ENCODE data around the gene CTIF.

CTIF gene

DNA sequence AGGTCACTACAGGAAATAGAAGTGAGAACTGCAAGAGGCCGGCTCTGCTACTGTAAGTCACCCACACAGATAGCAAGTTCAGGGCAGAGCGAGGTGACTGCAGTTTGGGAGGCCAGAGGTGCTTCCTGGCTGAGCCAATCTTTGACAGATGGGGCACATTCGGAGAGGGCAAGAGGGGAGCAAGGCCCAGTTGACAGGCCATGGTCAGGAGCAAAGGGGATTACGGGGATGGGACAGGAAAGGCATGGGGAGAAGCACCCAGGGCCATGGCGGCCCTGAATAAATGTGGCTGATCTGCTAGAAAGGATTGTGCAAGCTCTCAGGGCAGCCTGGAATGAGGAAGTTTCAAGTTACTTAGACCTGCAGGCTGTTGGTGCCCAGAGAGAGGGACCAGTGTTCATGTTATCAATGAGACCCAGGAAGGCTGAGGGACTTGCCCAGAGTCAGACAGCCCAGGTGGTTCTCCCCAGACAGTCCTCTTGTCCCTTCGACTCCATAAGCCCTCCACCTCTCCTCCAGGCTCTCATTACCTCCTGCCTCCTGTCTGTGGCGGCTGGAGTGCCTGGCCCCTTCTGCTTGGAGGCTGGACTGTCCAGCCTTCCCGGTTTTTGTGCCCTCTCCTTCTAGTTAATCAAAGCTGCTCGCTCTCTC is 123.3 kb downstream of the CTIF start:
- Histone ChIP-seq H2AFZ (ENCODE audit: low read depth, low read length) (no peak overlapping the region), H3K36me3 (replicated peaks; ENCODE audit: low read depth, low read length) (peaks cover 13% of the 10 kb centered on the region), H3K4me2 (ENCODE audit: low read length) (no peak overlapping the region), H3K9me3 (ENCODE audit: insufficient read depth, low read length) (0 out of 2 replicates have a peak, but pooled peaks cover 5% of the 10 kb centered on the region), H3K4me1 (ENCODE audit: low read length) (peaks cover 2% of the 10 kb centered on the region), H3K4me3 (ENCODE audit: low read length) (no peak overlapping the region), H3K9ac (ENCODE audit: low read length) (no peak overlapping the region), H4K20me1 (ENCODE audit: insufficient read depth, low read length) (peaks cover 27% of the 10 kb centered on the region), H3K79me2 (ENCODE audit: low read length) (no peaks in the 10 kb centered on the region), H3K27ac (ENCODE audit: low read length) (no peak overlapping the region), H3K27me3 (ENCODE audit: low read depth, low read length) (no peaks in the 10 kb centered on the region)
- TF ChIP-seq, protein P1, sequence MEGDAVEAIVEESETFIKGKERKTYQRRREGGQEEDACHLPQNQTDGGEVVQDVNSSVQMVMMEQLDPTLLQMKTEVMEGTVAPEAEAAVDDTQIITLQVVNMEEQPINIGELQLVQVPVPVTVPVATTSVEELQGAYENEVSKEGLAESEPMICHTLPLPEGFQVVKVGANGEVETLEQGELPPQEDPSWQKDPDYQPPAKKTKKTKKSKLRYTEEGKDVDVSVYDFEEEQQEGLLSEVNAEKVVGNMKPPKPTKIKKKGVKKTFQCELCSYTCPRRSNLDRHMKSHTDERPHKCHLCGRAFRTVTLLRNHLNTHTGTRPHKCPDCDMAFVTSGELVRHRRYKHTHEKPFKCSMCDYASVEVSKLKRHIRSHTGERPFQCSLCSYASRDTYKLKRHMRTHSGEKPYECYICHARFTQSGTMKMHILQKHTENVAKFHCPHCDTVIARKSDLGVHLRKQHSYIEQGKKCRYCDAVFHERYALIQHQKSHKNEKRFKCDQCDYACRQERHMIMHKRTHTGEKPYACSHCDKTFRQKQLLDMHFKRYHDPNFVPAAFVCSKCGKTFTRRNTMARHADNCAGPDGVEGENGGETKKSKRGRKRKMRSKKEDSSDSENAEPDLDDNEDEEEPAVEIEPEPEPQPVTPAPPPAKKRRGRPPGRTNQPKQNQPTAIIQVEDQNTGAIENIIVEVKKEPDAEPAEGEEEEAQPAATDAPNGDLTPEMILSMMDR (IDR thresholded peaks at IDR 0.05; ENCODE audit: low read depth, low read length) = no peak
- no peak for TF ChIP-seq EZH2phosphoT487 (IDR thresholded peaks at IDR 0.05; ENCODE audit: low read depth)

DNA sequence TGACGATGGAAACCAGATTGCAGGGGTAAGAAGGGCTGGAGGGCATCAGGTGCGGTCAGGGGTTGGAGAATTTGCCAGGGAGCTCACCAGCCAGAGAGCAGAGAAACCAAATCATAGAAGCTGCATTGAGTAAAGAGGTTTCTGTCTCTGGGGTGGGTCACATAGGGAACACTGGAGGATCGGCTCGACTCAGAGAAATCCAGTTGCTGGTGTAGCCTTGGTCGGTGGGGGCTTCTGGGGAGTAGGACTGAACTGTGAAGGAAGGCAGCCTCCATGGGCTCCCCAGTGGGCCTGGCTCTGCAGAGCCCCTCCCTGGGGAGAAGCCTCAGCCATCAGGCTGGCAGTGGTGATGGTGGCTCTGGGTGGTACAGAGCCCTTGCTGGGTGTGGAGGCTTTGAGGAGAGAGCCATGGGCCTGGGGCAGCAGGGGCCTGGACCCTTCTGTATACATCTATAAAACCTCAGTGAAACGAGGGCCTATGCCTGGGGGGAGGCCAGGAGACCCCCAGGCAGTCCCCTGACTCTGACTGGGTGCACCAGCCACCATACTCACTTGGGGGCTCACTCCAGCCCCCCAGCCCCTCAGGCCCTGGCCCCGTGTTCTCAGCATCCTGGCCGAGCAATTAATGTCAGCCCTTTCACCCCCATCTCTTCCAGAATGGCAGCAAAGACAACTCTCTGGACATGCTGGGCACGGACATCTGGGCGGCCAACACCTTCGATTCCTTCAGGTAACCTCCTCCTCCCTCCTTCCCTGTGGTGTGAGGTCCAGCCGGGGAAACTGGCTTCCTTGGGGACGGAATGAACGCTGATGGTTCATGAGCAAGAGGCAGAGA is 124.5 kb downstream of the CTIF start:
- Histone ChIP-seq H3K36me3 (replicated peaks; ENCODE audit: low read depth, low read length) (peaks cover 13% of the 10 kb centered on the region), H4K20me1 (ENCODE audit: insufficient read depth, low read length) (peaks cover 23% of the 10 kb centered on the region), H3K4me3 (ENCODE audit: low read length) (no peak overlapping the region)

DNA sequence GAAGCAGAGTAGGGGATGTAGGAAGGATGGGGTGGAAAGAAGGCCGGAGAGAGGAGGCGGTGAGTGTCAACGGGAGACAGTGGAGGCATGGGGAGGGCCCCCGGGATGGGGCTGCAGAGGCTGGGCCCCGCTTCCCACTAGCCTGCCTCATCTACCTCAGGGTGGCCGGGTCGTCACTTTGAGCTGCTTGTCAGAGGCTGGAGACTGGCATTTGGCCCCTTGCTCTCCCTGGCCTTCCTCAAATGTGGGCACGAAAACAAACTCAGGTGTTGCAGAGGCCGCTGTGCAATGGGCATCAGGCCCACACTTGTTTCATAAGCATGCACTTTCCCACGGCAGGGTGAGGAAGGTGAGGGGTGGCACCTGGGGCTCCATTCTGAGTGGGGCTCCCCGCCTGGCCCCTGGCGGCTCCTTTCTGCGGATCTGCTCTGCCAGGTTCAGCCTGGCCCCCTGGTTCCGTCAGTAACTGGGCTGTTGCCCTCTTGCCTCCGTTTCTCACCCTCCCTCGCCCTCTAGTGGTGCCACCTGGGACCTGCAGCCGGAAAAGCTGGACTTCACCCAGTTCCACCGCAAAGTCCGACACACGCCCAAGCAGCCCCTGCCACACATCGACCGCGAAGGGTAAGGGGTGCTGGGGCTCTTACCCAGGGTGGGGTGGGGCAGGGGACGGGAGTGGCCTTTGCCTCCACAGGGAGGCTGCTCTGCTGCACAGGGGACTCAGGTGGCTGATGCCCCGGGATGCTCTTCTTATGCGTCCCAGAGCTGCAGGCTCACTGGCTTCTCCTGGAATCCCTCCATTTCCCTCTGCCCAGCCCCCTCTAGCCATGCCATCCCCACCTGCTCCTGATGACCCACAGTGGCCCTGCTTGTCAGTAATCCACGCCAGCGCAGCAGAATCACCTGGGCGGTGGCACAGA is 125.4 kb downstream of the CTIF start:
- Histone ChIP-seq H3K36me3 (replicated peaks; ENCODE audit: low read depth, low read length) (peaks cover 13% of the 10 kb centered on the region), H3K79me2 (ENCODE audit: low read length) (no peaks in the 10 kb centered on the region), H3K4me3 (ENCODE audit: low read length) (no peak overlapping the region), H3K27me3 (ENCODE audit: low read depth, low read length) (no peaks in the 10 kb centered on the region), H3K4me2 (ENCODE audit: low read length) (no peak overlapping the region), H3K9ac (ENCODE audit: low read length) (no peak overlapping the region), H3K27ac (ENCODE audit: low read length) (no peak overlapping the region), H3K4me1 (ENCODE audit: low read length) (peaks cover 23% of the 10 kb centered on the region), H3K9me3 (ENCODE audit: insufficient read depth, low read length) (0 out of 2 replicates have a peak, but pooled peaks cover 5% of the 10 kb centered on the region), H2AFZ (ENCODE audit: low read depth, low read length) (no peak overlapping the region), H4K20me1 (ENCODE audit: insufficient read depth, low read length) (peaks cover 23% of the 10 kb centered on the region)
- TF ChIP-seq EZH2phosphoT487 (IDR thresholded peaks at IDR 0.05; ENCODE audit: low read depth) = no peak
- TF ChIP-seq, protein P1 (IDR thresholded peaks at IDR 0.05; ENCODE audit: low read depth, low read length) = peak; percentile 99

More for the DNA sequence above, 124.5 kb downstream of the CTIF start:
- no peak overlapping the region for H3K4me2 ChIP-seq (ENCODE audit: low read length)
- no peak for TF ChIP-seq EZH2phosphoT487 (IDR thresholded peaks at IDR 0.05; ENCODE audit: low read depth)
- TF ChIP-seq, protein P1 (IDR thresholded peaks at IDR 0.05; ENCODE audit: low read depth, low read length) = no peak
- H3K9me3 ChIP-seq (ENCODE audit: insufficient read depth, low read length) = 0 out of 2 replicates have a peak, but pooled peaks cover 5% of the 10 kb centered on the region
- no peak overlapping the region for H3K27ac ChIP-seq (ENCODE audit: low read length)
- no peaks in the 10 kb centered on the region for H3K79me2 ChIP-seq (ENCODE audit: low read length)
- no peak overlapping the region for H2AFZ ChIP-seq (ENCODE audit: low read depth, low read length)
- no peak overlapping the region for H3K9ac ChIP-seq (ENCODE audit: low read length)
- no peaks in the 10 kb centered on the region for H3K27me3 ChIP-seq (ENCODE audit: low read depth, low read length)
- H3K4me1 ChIP-seq (ENCODE audit: low read length) = peaks cover 14% of the 10 kb centered on the region
